H1 (cell line): ENCODE results near the gene COTL1. TPM values are rescaled to one million over a fixed set of nuclear protein-coding genes. Genes with fewer than 3 reads are reported as not detected.

ENCODE experiments used
- CTCF ChIA-PET: fragments of 300-600 bp; sonication (Branson Sonifier 250); formaldehyde crosslinking; loops from one replicate; lab custom pipeline; 2021; ENCODE audit not compliant: partially characterized antibody; lab: Charles Lee
- POLR2A ChIA-PET: fragments of 300-600 bp; sonication (Branson Sonifier 250); formaldehyde crosslinking; loops from one replicate; lab custom pipeline; 2021; ENCODE audit warnings: inconsistent platforms; ENCODE audit not compliant: partially characterized antibody; lab: Charles Lee
- DNase-seq, 2 experiments: peaks; one replicate each; pipeline versions ENCODE4 v3.0.0 to v3.0.0-alpha.2; 2010 to 2022; ENCODE audit warnings: low spot score in 2 of 2, low read depth in 1 of 2, mixed read lengths in 1 of 2
- FAIRE-seq: peaks from 2 replicates; lab custom pipeline; 2011; peaks lifted over from hg19 to GRCh38; lab: Jason Lieb, UNC
- H2AFZ ChIP-seq: 2 replicates; pipeline ENCODE4 v1.8.1; 2012; ENCODE audit warnings: low read length, inconsistent platforms
- H2AK5ac ChIP-seq: 2 replicates; pipeline ENCODE4 v1.6.1; 2013; ENCODE audit warnings: low read depth, low read length
- H2BK120ac ChIP-seq: replicated peaks from 2 replicates; pipeline ENCODE3; 2013; ENCODE audit warnings: low read depth, low read length, inconsistent platforms
- H2BK12ac ChIP-seq: 2 replicates; pipeline ENCODE4 v1.6.1; 2013; ENCODE audit warnings: low read depth, low read length
- H2BK15ac ChIP-seq: 2 replicates; pipeline ENCODE4 v1.6.1; 2013; ENCODE audit warnings: low read length
- H2BK20ac ChIP-seq: 2 replicates; pipeline ENCODE4 v1.6.1; 2013; ENCODE audit warnings: low read length
- H2BK5ac ChIP-seq: 2 replicates; pipeline ENCODE4 v1.6.1; 2013; ENCODE audit warnings: low read depth, low read length
- H3K14ac ChIP-seq: 2 replicates; pipeline ENCODE4 v1.6.1; 2013; ENCODE audit warnings: inconsistent platforms; ENCODE audit not compliant: insufficient read length
- H3K18ac ChIP-seq: 2 replicates; pipeline ENCODE4 v1.6.1; 2013; ENCODE audit warnings: low read length; ENCODE audit errors: extremely low read depth
- H3K23ac ChIP-seq: 2 replicates; pipeline ENCODE4 v1.6.1; 2013; ENCODE audit warnings: inconsistent platforms; ENCODE audit not compliant: insufficient read length
- H3K23me2 ChIP-seq: 2 replicates; pipeline ENCODE4 v1.6.1; 2013; ENCODE audit warnings: low read depth, low read length
- H3K27ac ChIP-seq: 2 replicates; pipeline ENCODE4 v1.6.1; 2011; ENCODE audit warnings: low read depth, low read length, inconsistent platforms
- H3K27me3 ChIP-seq, 4 experiments: replicated peaks in 1 of 4; 1 replicate in 1 of 4; 2 replicates in 3 of 4; pipeline versions ENCODE4 v1.6.1 to v1.8.1; 2011 to 2013; ENCODE audit warnings: low read length in 3 of 4, mild to moderate bottlenecking in 3 of 4, inconsistent platforms in 2 of 4, mixed read lengths in 2 of 4, moderate library complexity in 1 of 4; ENCODE audit not compliant: control insufficient read depth in 3 of 4, insufficient read depth in 3 of 4; ENCODE audit errors: extremely low read depth in 1 of 4
- H3K36me3 ChIP-seq, 4 experiments: 2 replicates each; pipeline versions ENCODE4 v1.6.1 to v1.8.1; 2011 to 2013; ENCODE audit warnings: mild to moderate bottlenecking in 4 of 4, low read length in 3 of 4, moderate library complexity in 2 of 4, control low read depth in 1 of 4, inconsistent platforms in 1 of 4; ENCODE audit not compliant: insufficient read depth in 4 of 4, control insufficient read depth in 2 of 4
- H3K4ac ChIP-seq: replicated peaks from 2 replicates; pipeline ENCODE3; 2013; ENCODE audit warnings: low read length, low read depth, mixed read lengths, inconsistent platforms; ENCODE audit not compliant: insufficient read length
- H3K4me1 ChIP-seq, 4 experiments: replicated peaks in 1 of 4; 1 replicate in 1 of 4; 2 replicates in 3 of 4; pipeline versions ENCODE4 v1.6.1 to v1.8.1; 2011 to 2013; ENCODE audit warnings: low read length in 3 of 4, inconsistent platforms in 2 of 4, mixed read lengths in 1 of 4; ENCODE audit not compliant: insufficient read depth in 4 of 4, control insufficient read depth in 3 of 4
- H3K4me2 ChIP-seq, 2 experiments: 2 replicates each; pipeline versions ENCODE4 v1.6.1 to v1.8.1; 2011 to 2013; ENCODE audit warnings: low read depth in 2 of 2, low read length in 2 of 2, control low read depth in 1 of 2, inconsistent platforms in 1 of 2, mild to moderate bottlenecking in 1 of 2; ENCODE audit not compliant: insufficient read depth in 1 of 2
- H3K4me3 ChIP-seq, 4 experiments: fragments of 200-600, 300-600 bp in 1 of 4; sonication (generic), shearing (Covaris generic), sonication (Bioruptor Twin) in 1 of 4; 2 replicates each; pipeline versions ENCODE4 v1.5.1 to v1.8.1; 2011 to 2016; ENCODE audit warnings: low read length in 4 of 4, low read depth in 3 of 4, control low read depth in 2 of 4, inconsistent platforms in 2 of 4, mild to moderate bottlenecking in 2 of 4, mixed read lengths in 1 of 4, moderate library complexity in 1 of 4; ENCODE audit not compliant: insufficient read depth in 2 of 4; ENCODE audit errors: extremely low read depth in 1 of 4
- H3K56ac ChIP-seq: replicated peaks from 2 replicates; pipeline ENCODE3; 2013; ENCODE audit warnings: low read depth, mild to moderate bottlenecking, mixed read lengths, low read length, inconsistent platforms; ENCODE audit not compliant: insufficient read length
- H3K79me1 ChIP-seq: 2 replicates; pipeline ENCODE4 v1.6.1; 2013; ENCODE audit warnings: low read depth, low read length, control low read depth
- H3K79me2 ChIP-seq, 2 experiments: 2 replicates each; pipeline versions ENCODE4 v1.6.1 to v1.8.1; 2012 to 2013; ENCODE audit warnings: low read length in 2 of 2, mild to moderate bottlenecking in 2 of 2, inconsistent platforms in 1 of 2; ENCODE audit not compliant: insufficient read depth in 2 of 2, control insufficient read depth in 1 of 2
- H3K9ac ChIP-seq, 4 experiments: replicated peaks in 1 of 4; 1 replicate in 1 of 4; 2 replicates in 3 of 4; pipeline versions ENCODE4 v1.6.1 to v1.8.1; 2011 to 2013; ENCODE audit warnings: low read depth in 3 of 4, low read length in 3 of 4, control low read depth in 2 of 4, mild to moderate bottlenecking in 2 of 4, moderate library complexity in 2 of 4, inconsistent platforms in 1 of 4; ENCODE audit errors: extremely low read depth in 1 of 4
- H3K9me3 ChIP-seq, 2 experiments: 2 replicates each; pipeline versions ENCODE4 v1.6.1 to v1.8.1; 2012 to 2013; ENCODE audit warnings: mild to moderate bottlenecking in 2 of 2, moderate library complexity in 2 of 2, control low read depth in 1 of 2, inconsistent platforms in 1 of 2, low read depth in 1 of 2, low read length in 1 of 2, mixed read lengths in 1 of 2; ENCODE audit not compliant: insufficient read depth in 2 of 2
- H4K20me1 ChIP-seq, 2 experiments: replicated peaks in 1 of 2; 2 replicates each; pipeline versions ENCODE3 to v1.8.1; 2011 to 2013; ENCODE audit warnings: inconsistent platforms in 2 of 2, low read length in 2 of 2, mild to moderate bottlenecking in 1 of 2; ENCODE audit not compliant: insufficient read depth in 2 of 2, control insufficient read depth in 1 of 2
- H4K5ac ChIP-seq: 2 replicates; pipeline ENCODE4 v1.6.1; 2013; ENCODE audit warnings: low read length, low read depth, mixed read lengths, inconsistent platforms; ENCODE audit not compliant: insufficient read length
- H4K8ac ChIP-seq: 2 replicates; pipeline ENCODE4 v1.8.0; 2013; ENCODE audit warnings: mild to moderate bottlenecking, moderate library complexity, low read length, inconsistent platforms; ENCODE audit not compliant: insufficient read depth; ENCODE audit errors: extremely low read depth
- H4K91ac ChIP-seq: replicated peaks from 2 replicates; pipeline ENCODE3; 2013; ENCODE audit warnings: low read length, mixed read lengths, inconsistent platforms; ENCODE audit not compliant: insufficient read length
- BACH1 ChIP-seq: IDR thresholded peaks from 2 replicates; pipeline ENCODE4 v1.6.1; 2012; ENCODE audit warnings: low read length, improper control_type of control experiment
- CBX5 ChIP-seq: fragments of 300-800, 300-1000 bp; sonication (generic); IDR thresholded peaks from 2 replicates; pipeline ENCODE4 v1.7.1; 2016; ENCODE audit warnings: antibody characterized with exemption, low read length, low read depth
- CEBPB ChIP-seq: IDR thresholded peaks from 2 replicates; pipeline ENCODE4 v1.6.1; 2012; ENCODE audit warnings: low read depth, low read length
- CTBP2 ChIP-seq: IDR thresholded peaks from 2 replicates; pipeline ENCODE4 v1.7.0; 2011; ENCODE audit warnings: borderline replicate concordance, mild to moderate bottlenecking, moderate library complexity, mixed read lengths, low read length; ENCODE audit not compliant: insufficient read depth, insufficient read length
- JUN ChIP-seq: IDR thresholded peaks from 2 replicates; pipeline ENCODE4 v1.6.1; 2011; ENCODE audit warnings: low read depth, mild to moderate bottlenecking, improper control_type of control experiment, low read length
- JUND ChIP-seq: IDR thresholded peaks from 2 replicates; pipeline ENCODE4 v1.6.1; 2011; ENCODE audit warnings: mild to moderate bottlenecking, improper control_type of control experiment, low read length
- MAFK ChIP-seq: IDR thresholded peaks from 2 replicates; pipeline ENCODE4 v1.6.1; 2012; ENCODE audit warnings: low read depth, mild to moderate bottlenecking, improper control_type of control experiment, low read length
- PHF8 ChIP-seq: fragments of 200-600 bp; sonication (generic); conservative IDR thresholded peaks from 2 replicates; pipeline ENCODE4 v1.7.1; 2012; ENCODE audit warnings: low read depth, mild to moderate bottlenecking, inconsistent platforms, low read length, moderate library complexity
- POLR2A ChIP-seq, 2 experiments: IDR thresholded peaks; 1 replicate in 1 of 2; 2 replicates in 1 of 2; pipeline ENCODE4 v1.6.1; 2011; ENCODE audit warnings: low read depth in 2 of 2, low read length in 2 of 2, mild to moderate bottlenecking in 2 of 2; ENCODE audit errors: control extremely low read depth in 1 of 2
- POLR2AphosphoS5 ChIP-seq: IDR thresholded peaks from 2 replicates; pipeline ENCODE4 v1.6.1; 2011; ENCODE audit warnings: low read depth, low read length
- SAP30 ChIP-seq: fragments of 300-600 bp; sonication (generic); IDR thresholded peaks from 2 replicates; pipeline ENCODE4 v1.7.1; 2012; ENCODE audit warnings: low read length, moderate library complexity, mild to moderate bottlenecking, inconsistent platforms; ENCODE audit not compliant: insufficient read depth, insufficient replicate concordance
- SP2 ChIP-seq: IDR thresholded peaks from 2 replicates; pipeline ENCODE4 v1.6.1; 2012; ENCODE audit warnings: mild to moderate bottlenecking, low read length, inconsistent platforms
- TAF7 ChIP-seq: optimal IDR thresholded peaks from 2 replicates; pipeline ENCODE3; 2011; ENCODE audit warnings: low read depth, mild to moderate bottlenecking, inconsistent platforms, low read length, moderate library complexity, borderline replicate concordance
- YY1 ChIP-seq: IDR thresholded peaks from 2 replicates; pipeline ENCODE4 v1.6.1; 2011; ENCODE audit warnings: low read depth, mild to moderate bottlenecking, low read length
- WGBS, 2 experiments: shearing (Covaris generic) in 1 of 2; methylation state at CpG; one replicate each; pipeline versions ENCODE4 v1.1.6 to v1.1.7; 2013 to 2015; ENCODE audit warnings: low lambda C conversion rate in 2 of 2, mixed read lengths in 2 of 2, inconsistent platforms in 1 of 2, low coverage in 1 of 2, missing lambda C conversion rate in 1 of 2; ENCODE audit not compliant: insufficient replicate concordance in 2 of 2, insufficient coverage in 1 of 2, insufficient read length in 1 of 2; ENCODE audit errors: extremely low coverage in 1 of 2, missing lambda C conversion rate in 1 of 2; 5-methylcytosine and 5-hydroxymethylcytosine counted together
- polyA plus RNA-seq, 7 experiments: library from polyadenylated mRNA; depleted of rRNA in 3 of 7; stranded (reverse) in 5 of 7; unstranded in 2 of 7; fragments of >200 nt in 5 of 7; fragments of 200-250 nt in 2 of 7; gene quantifications; 1 replicate in 5 of 7; 2 replicates in 1 of 7; 4 replicates in 1 of 7; pipeline versions ENCODE4 v1.2.1 to v1.2.3, GENCODE V29; 2011 to 2013; ENCODE audit warnings: missing spikeins in 2 of 7, mixed read lengths in 2 of 7
- total RNA-seq: library from RNA; stranded (reverse); fragmentation: NEBNext Ultra II Directional; extraction: Animal tissue kit (Norgen Biotek cat#: 25700); gene quantifications from 2 replicates; pipeline ENCODE4 v1.2.1, GENCODE V29; 2021

COTL1 gene
- total and polyA plus RNA-seq, 2 of the 8 experiments (the other 6 are each of a cell fraction or from before 2014, with no cell fraction given), result 59.2 to 183 TPM

GRCh38 chr16:84570739-84571403, 47.0 kb downstream of the COTL1 start:
- H3K79me1 ChIP-seq, result no peaks in the 10 kb centered on the region; the same call in 1 of the 2 replicates
- CTCF ChIA-PET, result interaction anchor here (0.9 to 7.0 kb wide), 4 partner anchors 31 to 61 kb away, joined by 3 to 64 read pairs (median 4); no protein-coding TSS in a partner anchor
- DNase-seq, result no peak
- H3K4me3 ChIP-seq, result no peak overlapping the region
- no peak overlapping the region for H3K4ac ChIP-seq
- H3K14ac ChIP-seq, result no peak overlapping the region
- FAIRE-seq, result no peak
- H3K9ac ChIP-seq, result no peak overlapping the region
- no peak overlapping the region for H3K4me2 ChIP-seq
- WGBS, 2 experiments, result 93% methylated on average over 14 of the region's 14 CpGs; no CpG with 5 or more reads in 1 of the 2 experiments
- H2BK12ac ChIP-seq, result no peak overlapping the region
- no peaks in the 10 kb centered on the region for H3K9me3 ChIP-seq
- no peak overlapping the region for H3K56ac ChIP-seq
- no peak overlapping the region for H4K8ac ChIP-seq
- no peaks in the 10 kb centered on the region for H3K23me2 ChIP-seq
- no peak overlapping the region for H2BK15ac ChIP-seq
- no peak overlapping the region for H3K27ac ChIP-seq
- H3K36me3 ChIP-seq, result peaks cover 0 to 4% (median 0%) of the 10 kb centered on the region in 4 experiments; a peak in 2 of 8 replicates
- H3K79me2 ChIP-seq, result peaks cover 0 to 5% of the 10 kb centered on the region in 2 experiments; a peak in 1 of 4 replicates
- H2AK5ac ChIP-seq, result no peak overlapping the region
- H4K20me1 ChIP-seq, result peaks cover 0 to 2% of the 10 kb centered on the region in 2 experiments
- no peaks in the 10 kb centered on the region for H3K27me3 ChIP-seq
- H2BK5ac ChIP-seq, result no peak overlapping the region
- H2BK120ac ChIP-seq, result no peak overlapping the region
- no peak overlapping the region for H2BK20ac ChIP-seq
- H4K5ac ChIP-seq, result no peak overlapping the region
- H4K91ac ChIP-seq, result no peak overlapping the region
- H3K23ac ChIP-seq, result no peak overlapping the region
- no peak overlapping the region for H3K18ac ChIP-seq
- H2AFZ ChIP-seq, result no peak overlapping the region
- POLR2A ChIA-PET, result interaction anchor here (1.0 kb wide), 1 partner anchor 11 kb away, joined by 3 read pairs; no protein-coding TSS in a partner anchor
- peaks cover 12 to 18% (median 14%) of the 10 kb centered on the region in 4 experiments for H3K4me1 ChIP-seq
- no peak for TF ChIP-seq CTBP2
- no peak for TF ChIP-seq TAF7
- no peak for TF ChIP-seq SP2
- TF ChIP-seq POLR2A (IDR thresholded peaks at IDR 0.05; ENCODE audit: control extremely low read depth in 1 of 2, low read depth in 2 of 2, low read length in 2 of 2), result no peak
- TF ChIP-seq MAFK, result no peak
- TF ChIP-seq POLR2AphosphoS5, result no peak
- no peak for TF ChIP-seq YY1
- TF ChIP-seq BACH1, result no peak
- TF ChIP-seq JUND, result no peak
- TF ChIP-seq PHF8, result no peak
- no peak for TF ChIP-seq CEBPB
- no peak for TF ChIP-seq SAP30
- TF ChIP-seq CBX5, result no peak
- no peak for TF ChIP-seq JUN
